K562 (cell line): ENCODE results near the gene GDF11. TPM values are rescaled to one million over a fixed set of nuclear protein-coding genes. Genes with fewer than 3 reads are reported as not detected.

Source experiments
- E2F6 ChIP-seq, 2 experiments: IDR thresholded peaks; 2 replicates each; pipeline ENCODE4 v1.6.1; 2011; ENCODE audit warnings: borderline replicate concordance in 1 of 2, control low read depth in 1 of 2, low read depth in 1 of 2, low read length in 1 of 2, mild to moderate bottlenecking in 1 of 2, mixed read lengths in 1 of 2, moderate library complexity in 1 of 2; ENCODE audit not compliant: insufficient read depth in 1 of 2, insufficient read length in 1 of 2, poor library complexity in 1 of 2, severe bottlenecking in 1 of 2; ENCODE audit errors: extremely low read depth in 1 of 2
- HDAC2 ChIP-seq: fragments of 450-650 bp; IDR thresholded peaks from 2 replicates; pipeline ENCODE4 v1.6.1; 2016; ENCODE audit warnings: mild to moderate bottlenecking
- HOXB6 ChIP-seq: fragments of 250-450 bp; sonication (Bioruptor Pico); IDR thresholded peaks from 2 replicates; pipeline ENCODE4 v1.5.1; 2022; ENCODE audit warnings: mild to moderate bottlenecking, borderline replicate concordance
- JUN ChIP-seq, 2 experiments: sonication (generic) in 1 of 2; formaldehyde crosslinking in 1 of 2; IDR thresholded peaks; 2 replicates each; pipeline versions ENCODE4 v1.6.1 to v1.8.0; 2012 to 2022; ENCODE audit warnings: borderline replicate concordance in 2 of 2, mild to moderate bottlenecking in 2 of 2, improper control_type of control experiment in 1 of 2, low read depth in 1 of 2, low read length in 1 of 2, missing genetic modification reagents in 1 of 2
- JUNB ChIP-seq: fragments of 450-650 bp; formaldehyde crosslinking; conservative IDR thresholded peaks from 2 replicates; pipeline ENCODE4 v1.4.0; 2020; ENCODE audit warnings: mild to moderate bottlenecking
- NCOA1 ChIP-seq: fragments of 450-650 bp; IDR thresholded peaks from 2 replicates; pipeline ENCODE4 v1.6.1; 2016; ENCODE audit warnings: low read depth
- NCOA4 ChIP-seq: fragments of 450-650 bp; IDR thresholded peaks from 2 replicates; pipeline ENCODE4 v1.6.1; 2018; ENCODE audit warnings: mild to moderate bottlenecking; ENCODE audit not compliant: partially characterized antibody
- POLR2G ChIP-seq: fragments of 200-400 bp; formaldehyde crosslinking; IDR thresholded peaks from 2 replicates; pipeline ENCODE4 v1.6.1; 2017; ENCODE audit warnings: low read depth, mild to moderate bottlenecking, antibody characterized with exemption, low read length, moderate library complexity
- SMAD3 ChIP-seq: fragments of 450-650 bp; formaldehyde crosslinking; conservative IDR thresholded peaks from 2 replicates; pipeline ENCODE4 v1.4.0; 2020; ENCODE audit warnings: mild to moderate bottlenecking
- SMC3 ChIP-seq: conservative IDR thresholded peaks from 2 replicates; pipeline ENCODE4 v1.6.1; 2011; ENCODE audit warnings: low read depth, low read length, improper control_type of control experiment; ENCODE audit not compliant: insufficient read depth
- TBL1XR1 ChIP-seq, 2 experiments: IDR thresholded peaks; 2 replicates each; pipeline ENCODE4 v1.6.1; 2012; ENCODE audit warnings: improper control_type of control experiment in 2 of 2, low read length in 2 of 2, mild to moderate bottlenecking in 1 of 2
- TEAD2 ChIP-seq: fragments of 450-650 bp; IDR thresholded peaks from 2 replicates; pipeline ENCODE4 v1.6.1; 2016; ENCODE audit warnings: missing genetic modification characterization, control low read depth, missing compliant biosample characterization
- ZNF197 ChIP-seq: fragments of 200-800 bp; sonication (Bioruptor generic); IDR thresholded peaks from 2 replicates; pipeline ENCODE4 v1.6.1; 2016; ENCODE audit warnings: low read depth, missing genetic modification characterization, missing compliant biosample characterization
- ZNF224 ChIP-seq: sonication (generic); formaldehyde crosslinking; IDR thresholded peaks from 2 replicates; pipeline ENCODE4 v1.8.0; 2022; ENCODE audit warnings: mild to moderate bottlenecking, missing genetic modification reagents
- ZNF699 ChIP-seq: fragments of 250-450 bp; sonication (Bioruptor Pico); IDR thresholded peaks from 2 replicates; pipeline ENCODE4 v1.8.0; 2021; ENCODE audit warnings: mild to moderate bottlenecking, moderate library complexity; ENCODE audit not compliant: insufficient replicate concordance
- ZSCAN32 ChIP-seq: fragments of 450-650 bp; formaldehyde crosslinking; IDR thresholded peaks from 2 replicates; pipeline ENCODE4 v1.4.0; 2020; ENCODE audit warnings: mild to moderate bottlenecking, moderate library complexity
- polyA plus RNA-seq, 8 experiments: library from polyadenylated mRNA; depleted of rRNA in 4 of 8; stranded (reverse) in 5 of 8; unstranded in 3 of 8; fragments of >200 nt; fragmentation: Nextera tagmentation in 2 of 8; fragmentation: Illumina TruSeq in 1 of 8; extraction: Ambion mirVana in 2 of 8; extraction: Trizol in 1 of 8; gene quantifications; 2 replicates each; pipeline versions ENCODE4 v1.2.1 to v1.2.3, GENCODE V29; 2011 to 2014; ENCODE audit warnings: inconsistent platforms in 1 of 8, missing spikeins in 1 of 8
- total RNA-seq, 7 experiments: library from RNA; depleted of rRNA in 6 of 7; stranded (reverse); fragments of >200 nt in 6 of 7; fragmentation: Illumina TruSeq in 2 of 7; extraction: Trizol in 2 of 7; gene quantifications; 2 replicates each; pipeline versions ENCODE4 v1.2.1 to v1.2.3, GENCODE V29; 2011 to 2021; ENCODE audit warnings: low replicate concordance in 1 of 7
- TF ChIP-seq, protein P1 (sequence below): sonication (generic); formaldehyde crosslinking; IDR thresholded peaks from 2 replicates; pipeline ENCODE4 v1.8.0; 2023; ENCODE audit warnings: mild to moderate bottlenecking, missing genetic modification reagents
- TF ChIP-seq, protein P2 (sequence below): fragments of 450-650 bp; IDR thresholded peaks from 2 replicates; pipeline ENCODE4 v1.6.1; 2017; ENCODE audit warnings: antibody characterized with exemption, mild to moderate bottlenecking

GDF11 gene
- total and polyA plus RNA-seq, 9 of the 15 experiments (the other 6 are each of a cell fraction or from before 2014, with no cell fraction given), result 1.4 to 15.7 (median 4.8) TPM

DNA sequence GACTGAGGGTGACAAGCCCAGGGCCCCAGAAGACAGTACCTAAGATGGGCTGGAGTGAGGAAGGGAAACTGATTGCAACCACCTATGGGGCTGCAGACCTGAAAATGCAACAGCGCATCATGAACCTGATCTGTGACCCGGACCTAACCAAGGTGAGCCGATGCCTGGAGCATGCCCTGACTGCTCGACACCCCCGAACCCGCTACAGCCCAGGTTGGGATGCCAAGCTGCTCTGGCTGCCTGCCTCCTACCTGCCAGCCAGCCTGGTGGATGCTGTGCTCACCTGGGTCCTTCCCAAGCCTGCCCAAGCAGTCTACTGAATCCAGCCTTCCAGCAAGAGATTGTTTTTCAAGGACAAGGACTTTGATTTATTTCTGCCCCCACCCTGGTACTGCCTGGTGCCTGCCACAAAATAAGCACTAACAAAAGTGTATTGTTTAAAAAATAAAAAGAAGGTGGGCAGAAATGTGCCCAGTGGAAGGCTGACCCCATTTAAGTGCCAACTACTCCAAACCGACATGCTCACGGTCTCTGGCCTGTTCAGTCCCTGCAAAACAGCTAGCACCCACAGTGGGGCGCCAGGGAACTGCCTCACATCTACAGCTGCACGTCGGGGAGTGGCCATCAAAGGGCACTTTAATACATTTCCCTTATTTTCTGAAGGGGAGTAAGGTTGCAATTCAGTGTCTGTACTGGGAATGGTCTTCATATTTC is 18.5 kb upstream of the GDF11 start (continued):
- TF ChIP-seq E2F6 (IDR thresholded peaks at IDR 0.05; ENCODE audit: borderline replicate concordance in 1 of 2, extremely low read depth in 1 of 2, insufficient read depth in 1 of 2, insufficient read length in 1 of 2, low read depth in 1 of 2, low read length in 1 of 2, poor library complexity in 1 of 2, severe bottlenecking in 1 of 2) (no peak), JUN (IDR thresholded peaks at IDR 0.05; ENCODE audit: borderline replicate concordance, low read depth, low read length) (no peak), JUN (CRISPR knock-in tag; IDR thresholded peaks at IDR 0.05; ENCODE audit: borderline replicate concordance) (no peak), POLR2G (peak; percentile 63; the same call in 1 of the 2 replicates), NCOA1 (no peak), TEAD2 (tag) (no peak), HOXB6 (CRISPR knock-in tag) (no peak), ZNF699 (CRISPR knock-in tag) (no peak), HDAC2 (no peak), ZNF197 (CRISPR knock-in tag) (no peak), NCOA4 (no peak), TBL1XR1 (IDR thresholded peaks at IDR 0.05; ENCODE audit: low read length in 2 of 2) (no peak), ZSCAN32 (CRISPR knock-in tag) (no peak), ZNF224 (CRISPR knock-in tag) (no peak), JUNB (CRISPR knock-in tag) (no peak), SMAD3 (CRISPR knock-in tag) (no peak), SMC3 (peak; percentile 77; the same call in 1 of the 2 replicates)
- TF ChIP-seq, protein P1, sequence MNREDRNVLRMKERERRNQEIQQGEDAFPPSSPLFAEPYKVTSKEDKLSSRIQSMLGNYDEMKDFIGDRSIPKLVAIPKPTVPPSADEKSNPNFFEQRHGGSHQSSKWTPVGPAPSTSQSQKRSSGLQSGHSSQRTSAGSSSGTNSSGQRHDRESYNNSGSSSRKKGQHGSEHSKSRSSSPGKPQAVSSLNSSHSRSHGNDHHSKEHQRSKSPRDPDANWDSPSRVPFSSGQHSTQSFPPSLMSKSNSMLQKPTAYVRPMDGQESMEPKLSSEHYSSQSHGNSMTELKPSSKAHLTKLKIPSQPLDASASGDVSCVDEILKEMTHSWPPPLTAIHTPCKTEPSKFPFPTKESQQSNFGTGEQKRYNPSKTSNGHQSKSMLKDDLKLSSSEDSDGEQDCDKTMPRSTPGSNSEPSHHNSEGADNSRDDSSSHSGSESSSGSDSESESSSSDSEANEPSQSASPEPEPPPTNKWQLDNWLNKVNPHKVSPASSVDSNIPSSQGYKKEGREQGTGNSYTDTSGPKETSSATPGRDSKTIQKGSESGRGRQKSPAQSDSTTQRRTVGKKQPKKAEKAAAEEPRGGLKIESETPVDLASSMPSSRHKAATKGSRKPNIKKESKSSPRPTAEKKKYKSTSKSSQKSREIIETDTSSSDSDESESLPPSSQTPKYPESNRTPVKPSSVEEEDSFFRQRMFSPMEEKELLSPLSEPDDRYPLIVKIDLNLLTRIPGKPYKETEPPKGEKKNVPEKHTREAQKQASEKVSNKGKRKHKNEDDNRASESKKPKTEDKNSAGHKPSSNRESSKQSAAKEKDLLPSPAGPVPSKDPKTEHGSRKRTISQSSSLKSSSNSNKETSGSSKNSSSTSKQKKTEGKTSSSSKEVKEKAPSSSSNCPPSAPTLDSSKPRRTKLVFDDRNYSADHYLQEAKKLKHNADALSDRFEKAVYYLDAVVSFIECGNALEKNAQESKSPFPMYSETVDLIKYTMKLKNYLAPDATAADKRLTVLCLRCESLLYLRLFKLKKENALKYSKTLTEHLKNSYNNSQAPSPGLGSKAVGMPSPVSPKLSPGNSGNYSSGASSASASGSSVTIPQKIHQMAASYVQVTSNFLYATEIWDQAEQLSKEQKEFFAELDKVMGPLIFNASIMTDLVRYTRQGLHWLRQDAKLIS (CRISPR knock-in tag), result no peak
- TF ChIP-seq, protein P2, sequence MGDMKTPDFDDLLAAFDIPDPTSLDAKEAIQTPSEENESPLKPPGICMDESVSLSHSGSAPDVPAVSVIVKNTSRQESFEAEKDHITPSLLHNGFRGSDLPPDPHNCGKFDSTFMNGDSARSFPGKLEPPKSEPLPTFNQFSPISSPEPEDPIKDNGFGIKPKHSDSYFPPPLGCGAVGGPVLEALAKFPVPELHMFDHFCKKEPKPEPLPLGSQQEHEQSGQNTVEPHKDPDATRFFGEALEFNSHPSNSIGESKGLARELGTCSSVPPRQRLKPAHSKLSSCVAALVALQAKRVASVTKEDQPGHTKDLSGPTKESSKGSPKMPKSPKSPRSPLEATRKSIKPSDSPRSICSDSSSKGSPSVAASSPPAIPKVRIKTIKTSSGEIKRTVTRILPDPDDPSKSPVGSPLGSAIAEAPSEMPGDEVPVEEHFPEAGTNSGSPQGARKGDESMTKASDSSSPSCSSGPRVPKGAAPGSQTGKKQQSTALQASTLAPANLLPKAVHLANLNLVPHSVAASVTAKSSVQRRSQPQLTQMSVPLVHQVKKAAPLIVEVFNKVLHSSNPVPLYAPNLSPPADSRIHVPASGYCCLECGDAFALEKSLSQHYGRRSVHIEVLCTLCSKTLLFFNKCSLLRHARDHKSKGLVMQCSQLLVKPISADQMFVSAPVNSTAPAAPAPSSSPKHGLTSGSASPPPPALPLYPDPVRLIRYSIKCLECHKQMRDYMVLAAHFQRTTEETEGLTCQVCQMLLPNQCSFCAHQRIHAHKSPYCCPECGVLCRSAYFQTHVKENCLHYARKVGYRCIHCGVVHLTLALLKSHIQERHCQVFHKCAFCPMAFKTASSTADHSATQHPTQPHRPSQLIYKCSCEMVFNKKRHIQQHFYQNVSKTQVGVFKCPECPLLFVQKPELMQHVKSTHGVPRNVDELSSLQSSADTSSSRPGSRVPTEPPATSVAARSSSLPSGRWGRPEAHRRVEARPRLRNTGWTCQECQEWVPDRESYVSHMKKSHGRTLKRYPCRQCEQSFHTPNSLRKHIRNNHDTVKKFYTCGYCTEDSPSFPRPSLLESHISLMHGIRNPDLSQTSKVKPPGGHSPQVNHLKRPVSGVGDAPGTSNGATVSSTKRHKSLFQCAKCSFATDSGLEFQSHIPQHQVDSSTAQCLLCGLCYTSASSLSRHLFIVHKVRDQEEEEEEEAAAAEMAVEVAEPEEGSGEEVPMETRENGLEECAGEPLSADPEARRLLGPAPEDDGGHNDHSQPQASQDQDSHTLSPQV, result no peak
